Left renal cortex interstitium (tissue), 4 donors: ENCODE data around the gene CES2. TPM values are rescaled to one million over a fixed set of nuclear protein-coding genes. Genes with fewer than 3 reads are reported as not detected.
"Not testable (repeated sequence)": the region's sequence is repeated elsewhere in the genome, so short reads cannot be mapped to it uniquely, and the experiment has no call there.

Experiments used
- DNase-seq, 4 donors: peaks; one replicate each; pipeline ENCODE4 v3.0.0-alpha.2; 2013; ENCODE audit warnings: low read depth in 4 of 4, low spot score in 2 of 4, missing footprints in 1 of 4
- polyA plus RNA-seq, 4 donors: library from polyadenylated mRNA; unstranded; fragments of 120-200 nt; gene quantifications; one replicate each; pipeline ENCODE4 v1.2.1, GENCODE V29; 2013; ENCODE audit not compliant: insufficient read length in 4 of 4

The CES2 gene, protein sequence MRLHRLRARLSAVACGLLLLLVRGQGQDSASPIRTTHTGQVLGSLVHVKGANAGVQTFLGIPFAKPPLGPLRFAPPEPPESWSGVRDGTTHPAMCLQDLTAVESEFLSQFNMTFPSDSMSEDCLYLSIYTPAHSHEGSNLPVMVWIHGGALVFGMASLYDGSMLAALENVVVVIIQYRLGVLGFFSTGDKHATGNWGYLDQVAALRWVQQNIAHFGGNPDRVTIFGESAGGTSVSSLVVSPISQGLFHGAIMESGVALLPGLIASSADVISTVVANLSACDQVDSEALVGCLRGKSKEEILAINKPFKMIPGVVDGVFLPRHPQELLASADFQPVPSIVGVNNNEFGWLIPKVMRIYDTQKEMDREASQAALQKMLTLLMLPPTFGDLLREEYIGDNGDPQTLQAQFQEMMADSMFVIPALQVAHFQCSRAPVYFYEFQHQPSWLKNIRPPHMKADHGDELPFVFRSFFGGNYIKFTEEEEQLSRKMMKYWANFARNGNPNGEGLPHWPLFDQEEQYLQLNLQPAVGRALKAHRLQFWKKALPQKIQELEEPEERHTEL
- 10 to 100 TPM; 40.3 to 49.6 (median 45.3) TPM for polyA plus RNA-seq

DNA sequence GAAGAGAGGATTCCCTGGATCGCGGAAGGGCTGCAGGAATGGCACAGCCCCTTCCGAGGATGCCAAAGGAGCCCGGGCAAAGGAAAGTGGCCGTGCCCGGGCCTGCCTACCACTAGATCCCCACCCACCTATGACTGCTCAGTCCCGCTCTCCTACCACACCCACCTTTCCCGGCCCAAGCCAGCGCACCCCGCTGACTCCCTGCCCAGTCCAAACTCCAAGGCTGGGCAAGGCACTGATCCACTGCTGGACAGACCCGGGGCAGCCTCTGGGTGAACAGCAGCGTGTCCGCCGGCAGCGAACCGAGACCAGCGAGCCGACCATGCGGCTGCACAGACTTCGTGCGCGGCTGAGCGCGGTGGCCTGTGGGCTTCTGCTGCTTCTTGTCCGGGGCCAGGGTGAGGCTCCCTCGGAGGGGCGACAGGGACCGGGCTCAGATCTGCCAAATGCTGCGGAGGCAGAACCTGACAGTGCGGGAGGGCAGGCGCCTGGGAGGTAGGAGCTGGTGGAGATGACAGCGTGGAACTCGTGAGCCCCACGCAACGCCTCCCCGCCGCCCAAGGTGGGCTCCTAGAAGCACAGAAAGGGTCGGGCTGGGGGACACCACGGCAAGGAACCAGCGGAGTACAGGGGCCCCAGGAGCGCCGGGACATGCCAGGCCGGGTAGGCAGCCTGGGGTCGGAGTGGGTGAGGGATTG lies at the start of gene CES2:
Gene CES2, plus strand, starts transcription at position 203 of the 698 bp plus-strand sequence. Its CDS starts 120 bp downstream, at position 323.
- DNase-seq, result no peak

DNA sequence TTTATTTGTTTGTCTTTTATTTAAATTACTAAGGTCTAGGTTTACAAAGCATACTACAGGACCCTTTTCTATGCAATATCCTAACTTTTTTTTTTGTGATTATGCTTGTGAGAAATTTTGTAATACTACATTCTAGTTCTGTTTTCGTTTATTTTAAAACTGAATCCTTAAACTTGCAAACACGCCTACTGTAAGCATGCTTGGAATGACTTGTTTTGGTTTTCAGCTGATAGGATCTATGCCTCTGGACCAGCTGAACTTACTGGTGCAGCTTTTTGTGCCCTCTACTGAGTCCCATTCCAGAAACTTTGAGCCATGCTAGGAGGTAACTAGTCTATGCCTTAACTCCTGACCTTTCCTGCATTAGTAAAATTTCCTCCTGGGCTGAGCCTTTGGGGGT lies 49.0 kb upstream of the CES2 start:
- no peak for DNase-seq

DNA sequence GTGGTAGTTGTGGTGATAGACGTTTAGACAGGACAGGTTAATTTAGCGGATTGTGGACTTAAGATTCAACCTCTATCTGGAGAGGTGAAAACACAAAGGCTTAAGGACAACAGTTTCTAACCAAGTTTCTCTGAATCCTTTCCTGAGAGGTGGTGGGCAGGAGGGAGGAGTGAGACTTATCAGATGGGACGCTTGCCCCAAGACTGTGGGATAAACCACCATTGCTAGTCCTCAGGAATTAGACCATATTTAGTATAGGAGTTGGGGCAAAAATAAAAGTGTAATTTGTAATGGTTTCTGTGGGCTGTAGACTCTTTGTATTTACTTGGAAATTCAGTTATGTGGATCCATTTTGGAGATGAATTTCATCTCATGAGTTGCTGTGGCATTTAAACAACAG lies 48.4 kb upstream of the CES2 start:
- DNase-seq, result no peak

DNA sequence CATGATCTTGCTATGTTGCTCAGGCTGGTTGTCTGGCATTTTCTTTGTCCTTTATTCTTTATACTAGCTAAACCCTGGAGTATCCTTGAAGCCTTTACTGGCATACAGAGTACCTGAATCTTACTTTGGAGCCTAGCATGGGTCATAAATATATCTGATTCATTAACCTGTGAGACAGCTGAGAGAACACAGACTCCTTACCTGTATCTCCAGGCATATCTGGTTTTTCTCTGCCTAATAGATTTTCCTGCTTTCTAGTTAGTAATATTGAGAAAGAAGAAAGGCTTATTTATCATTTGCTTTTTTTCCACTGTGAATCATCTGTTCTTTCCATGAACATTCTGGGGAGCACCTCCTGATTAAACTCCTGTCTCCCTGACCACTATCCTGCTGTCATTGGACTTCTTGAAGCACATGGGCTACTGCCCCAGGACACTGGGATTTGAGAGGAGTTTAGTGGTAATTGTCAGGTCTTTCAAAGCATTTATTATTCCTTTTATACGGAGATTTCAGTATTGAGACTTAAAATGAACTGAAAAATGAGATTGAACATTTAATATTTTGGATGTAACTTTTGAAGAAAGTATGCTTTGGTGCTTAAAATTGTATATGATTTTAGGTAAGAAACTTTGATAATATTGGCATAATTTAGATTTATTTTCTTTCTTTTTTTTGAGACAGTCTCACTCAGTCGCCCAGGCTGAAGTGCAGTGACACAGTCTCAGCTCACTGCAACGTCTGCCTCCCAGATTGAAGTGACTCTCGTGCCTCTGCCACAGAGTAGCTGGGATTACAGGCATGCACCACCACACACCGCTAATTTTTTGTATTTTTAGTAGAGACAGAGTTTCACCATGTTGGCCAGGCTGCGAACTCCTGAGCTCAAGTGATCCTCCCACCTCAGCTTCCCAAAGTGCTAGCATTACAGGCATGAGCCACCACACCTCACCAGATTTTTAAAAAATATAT lies 46.4 kb upstream of the CES2 start:
- DNase-seq, result no peak

DNA sequence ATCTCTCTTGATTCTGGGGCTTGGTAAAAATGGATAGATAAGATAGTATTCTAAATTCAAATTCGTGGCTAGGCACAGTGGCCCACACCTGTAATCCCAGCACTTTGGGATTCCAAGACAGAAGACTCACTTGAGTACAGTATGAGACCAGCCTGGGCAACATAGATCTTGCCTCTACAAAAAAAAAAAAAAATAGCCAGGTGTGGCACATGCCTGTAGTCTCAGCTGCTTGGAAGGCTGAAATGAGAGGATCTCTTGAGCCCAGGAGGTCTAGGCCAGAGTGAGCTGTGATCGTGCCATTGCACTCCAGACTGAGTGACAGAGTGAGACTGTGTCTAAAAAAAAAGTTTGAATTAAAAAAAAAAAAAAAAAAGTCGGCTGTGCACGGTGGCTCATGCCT lies 45.7 kb upstream of the CES2 start:
- DNase-seq, result no peak

DNA sequence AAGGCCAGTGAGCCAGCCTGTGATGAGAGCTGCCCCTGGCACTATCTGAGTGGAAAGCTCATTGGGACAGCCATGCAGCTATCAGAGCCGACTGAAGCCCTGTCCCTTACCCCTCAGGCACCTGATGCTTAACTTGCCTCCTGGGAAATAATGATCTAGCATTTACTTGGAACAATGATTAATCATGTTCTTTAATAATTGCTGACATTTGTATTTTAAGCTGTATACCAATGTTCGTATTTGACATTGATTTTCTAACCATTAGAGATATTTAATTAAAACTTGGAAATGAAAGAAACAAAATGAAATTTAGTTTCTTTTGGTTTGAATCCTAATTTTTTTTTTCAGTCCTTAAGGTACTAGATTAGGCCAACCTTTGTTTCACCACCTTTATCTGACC lies 44.5 kb upstream of the CES2 start:
- no peak for DNase-seq

DNA sequence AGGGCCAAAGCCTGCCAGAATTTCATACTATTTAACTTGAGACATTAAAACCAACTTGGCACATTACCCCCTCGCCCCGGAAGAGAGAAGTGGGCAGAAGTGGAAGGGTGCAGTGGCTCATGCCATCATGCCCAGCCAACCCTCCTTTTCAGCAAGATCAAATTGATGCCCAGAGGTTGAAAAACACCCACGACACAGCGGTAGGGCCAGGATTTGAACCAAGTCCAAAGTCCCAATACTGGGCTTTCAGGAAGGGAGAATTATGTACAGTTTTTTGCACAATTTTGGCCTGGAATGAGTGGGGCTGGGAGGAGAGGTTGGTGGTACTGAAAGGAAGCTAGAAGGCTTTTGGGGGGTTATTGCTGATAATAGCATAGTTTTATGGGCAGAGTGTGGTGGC lies 44.0 kb upstream of the CES2 start:
- no peak for DNase-seq

DNA sequence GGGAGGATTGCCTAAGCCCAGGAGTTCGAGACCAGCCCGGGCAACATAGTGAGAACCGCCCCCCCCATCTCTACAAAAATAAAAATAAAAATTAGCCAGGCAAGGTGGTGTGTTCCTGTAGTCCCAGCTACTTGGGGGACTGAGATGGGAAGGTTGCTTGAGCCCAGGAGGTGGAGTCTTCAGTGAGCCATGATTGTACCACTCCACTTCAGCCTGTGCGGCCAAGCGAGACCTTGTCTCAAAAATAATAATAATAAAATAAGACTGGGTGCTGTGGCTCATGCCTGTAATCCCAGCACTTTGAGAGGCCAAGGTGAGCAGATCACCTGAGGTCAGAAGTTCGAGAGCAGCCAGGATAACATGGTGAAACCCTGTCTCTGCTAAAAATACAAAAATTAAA lies 43.5 kb upstream of the CES2 start:
- no peak for DNase-seq

DNA sequence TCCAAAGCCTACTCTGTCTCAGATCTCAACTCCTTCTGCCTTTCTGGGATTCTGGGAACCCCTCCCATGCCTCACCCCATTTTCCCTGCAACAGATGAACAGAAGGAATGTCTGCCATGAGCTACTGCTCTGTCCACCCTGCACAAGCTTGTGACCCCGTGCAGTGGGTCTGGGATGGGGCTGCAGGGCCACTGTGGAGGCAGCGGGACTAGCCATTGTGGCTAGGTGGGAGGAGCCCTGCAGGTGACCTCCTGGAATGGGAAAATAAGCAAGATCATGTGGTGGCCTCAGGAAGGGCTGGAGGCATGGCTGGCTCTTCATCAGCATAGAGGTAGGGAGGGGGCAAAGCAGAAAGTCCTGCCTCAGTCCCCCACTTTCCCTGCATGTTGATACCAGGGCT lies 41.3 kb upstream of the CES2 start:
- no peak for DNase-seq

DNA sequence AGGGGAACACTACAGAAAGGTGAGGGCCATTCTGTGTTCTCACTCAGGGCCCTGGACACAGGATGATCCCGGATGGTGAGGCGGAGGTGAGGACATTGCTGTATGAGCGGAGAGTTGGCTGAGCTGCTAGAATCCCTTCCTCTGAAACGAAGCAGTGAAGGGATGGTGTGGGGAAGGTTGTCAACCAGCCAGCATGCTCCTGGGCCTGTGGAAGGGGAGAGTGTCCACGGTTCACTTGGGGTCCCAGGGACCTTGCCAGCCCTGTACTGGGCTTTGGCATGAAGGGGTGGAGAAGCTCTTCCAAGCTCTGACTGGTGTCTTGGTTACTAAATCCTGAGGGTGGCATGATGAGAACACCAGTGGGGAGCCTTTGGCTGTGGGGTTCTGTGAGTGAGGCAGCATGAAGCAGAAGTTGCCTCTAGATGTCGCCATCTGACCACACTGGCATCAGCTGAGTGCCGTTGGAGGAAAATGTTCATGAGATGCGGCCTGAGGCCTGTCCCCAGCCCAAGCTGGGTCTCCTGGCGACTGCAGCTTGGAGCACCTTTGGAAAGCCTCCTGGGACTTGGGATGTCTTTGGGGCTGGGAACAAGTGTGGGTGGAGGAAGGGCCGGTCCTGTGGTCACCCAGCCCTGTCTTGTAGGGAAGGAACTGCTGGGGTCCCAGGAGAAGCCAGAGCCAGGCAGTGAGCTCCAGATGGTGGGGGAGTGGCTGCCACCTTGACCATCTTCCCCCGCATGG lies 40.2 kb upstream of the CES2 start:
- no peak for DNase-seq

DNA sequence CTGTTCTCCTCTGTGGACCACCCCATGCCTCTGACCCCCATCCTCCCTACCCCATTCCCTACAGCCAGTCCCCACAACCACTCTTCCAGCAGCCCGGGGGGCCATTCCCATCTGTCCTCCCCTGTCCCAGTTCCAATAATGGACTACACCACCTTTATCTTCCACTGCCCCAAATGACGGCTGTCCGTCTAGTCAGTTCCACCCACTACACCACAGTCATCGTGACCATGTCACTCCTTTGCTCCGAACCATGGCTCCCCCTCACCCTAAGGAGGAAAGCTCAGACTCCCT lies 39.7 kb upstream of the CES2 start:
- DNase-seq, result no peak

DNA sequence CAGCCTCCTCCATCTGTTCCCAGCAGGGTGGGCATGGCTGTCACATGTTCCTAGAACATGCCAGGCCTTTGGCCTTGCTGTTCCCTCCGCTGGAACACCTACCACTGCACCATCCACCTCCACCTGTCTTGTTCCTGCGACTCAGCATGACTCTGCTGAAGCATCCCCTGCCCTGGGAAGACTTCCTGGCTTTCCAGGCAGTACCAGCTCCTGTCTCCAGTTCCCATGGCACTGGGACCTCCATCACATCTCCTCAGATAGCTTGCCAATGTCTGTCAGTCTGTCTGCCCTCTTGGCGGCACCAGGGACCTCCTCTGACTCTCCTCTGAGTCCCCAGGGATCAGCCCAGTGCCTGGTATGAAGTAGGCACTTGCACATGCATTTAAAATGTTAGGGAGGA lies 39.3 kb upstream of the CES2 start:
- DNase-seq, result no peak

DNA sequence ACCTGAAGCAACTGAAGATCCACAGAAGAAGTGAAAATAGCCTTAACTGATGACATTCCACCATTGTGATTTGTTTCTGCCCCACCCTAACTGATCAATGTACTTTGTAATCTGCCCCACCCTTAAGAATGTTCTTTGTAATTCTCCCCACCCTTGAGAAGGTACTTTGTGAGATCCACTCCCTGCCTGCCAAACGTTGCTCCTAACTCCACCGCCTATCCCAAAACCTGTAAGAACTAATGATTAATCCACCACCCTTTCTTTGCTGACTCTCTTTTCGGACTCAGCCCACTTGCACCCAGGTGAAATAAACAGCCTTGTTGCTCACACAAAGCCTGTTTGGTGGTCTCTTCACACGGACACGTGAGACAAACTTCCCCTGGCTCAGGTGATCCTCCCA lies 38.6 kb upstream of the CES2 start:
- not testable (repeated sequence) for DNase-seq

DNA sequence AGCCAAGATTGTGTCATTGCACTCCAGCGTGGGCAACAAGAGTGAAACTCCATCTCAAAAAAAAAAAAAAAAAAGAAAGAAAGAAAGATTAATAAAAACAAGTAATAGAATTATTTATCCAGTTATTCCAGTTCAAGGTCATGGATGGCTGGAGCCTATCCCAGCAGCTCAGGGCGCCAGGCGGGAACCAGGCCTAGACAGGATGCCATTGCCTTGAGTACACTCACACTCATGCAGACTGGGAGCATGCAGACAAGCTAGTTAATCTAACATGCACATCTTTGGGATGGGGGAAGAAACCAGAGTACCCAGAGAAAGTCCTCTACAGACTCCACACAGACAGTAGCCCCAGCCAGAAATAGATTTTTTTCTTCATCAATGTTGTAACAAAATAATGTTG lies 37.1 kb upstream of the CES2 start:
- no peak for DNase-seq

DNA sequence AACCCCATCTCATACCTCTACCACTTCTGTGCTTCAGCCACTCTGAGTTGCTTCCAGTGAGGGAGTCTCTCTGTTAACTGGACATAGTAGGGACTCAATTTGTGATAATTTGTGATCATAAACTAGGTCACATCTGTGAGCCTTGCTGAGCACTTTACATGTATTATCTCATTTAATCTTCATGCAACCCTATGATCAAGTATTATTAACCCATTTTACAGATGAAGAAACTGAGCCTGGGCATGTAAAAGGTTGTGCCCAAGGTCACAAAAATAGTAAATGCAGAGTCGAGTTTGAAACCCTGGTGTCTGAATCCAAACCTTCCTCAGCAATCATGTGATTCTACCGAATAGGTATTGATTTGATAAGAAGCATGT lies 36.4 kb upstream of the CES2 start:
- DNase-seq, result no peak

DNA sequence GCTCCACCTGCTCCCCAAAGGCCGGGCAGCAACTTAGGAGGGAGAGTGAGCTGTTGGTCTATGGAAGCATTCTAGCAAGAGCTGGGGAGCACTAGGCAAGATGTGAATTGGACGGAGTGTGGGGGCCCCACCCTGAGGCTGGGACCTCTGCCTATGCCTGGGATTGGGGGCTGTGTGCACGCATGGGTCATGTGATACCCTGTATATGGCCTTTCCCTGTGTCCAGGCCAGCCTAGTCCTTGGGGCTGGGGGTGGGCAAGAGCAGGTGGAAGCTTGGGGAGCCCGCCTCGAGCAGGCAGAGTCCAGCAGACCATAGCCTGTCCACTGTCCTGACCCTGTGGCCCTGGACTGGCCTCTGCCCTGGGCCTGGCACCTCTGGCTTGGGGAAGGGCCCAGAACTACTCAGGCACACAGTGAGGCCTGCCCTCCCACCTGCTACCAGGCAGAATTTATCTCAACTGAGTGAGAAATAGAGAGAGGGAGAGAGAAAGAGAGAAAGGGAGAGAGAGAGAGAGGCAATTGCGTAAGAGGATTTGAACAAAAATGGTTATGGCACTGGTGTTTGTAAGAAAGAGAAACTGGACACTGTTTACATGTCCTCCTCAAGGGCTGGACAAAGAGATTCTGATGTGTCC lies 35.9 kb upstream of the CES2 start:
- DNase-seq, result no peak

DNA sequence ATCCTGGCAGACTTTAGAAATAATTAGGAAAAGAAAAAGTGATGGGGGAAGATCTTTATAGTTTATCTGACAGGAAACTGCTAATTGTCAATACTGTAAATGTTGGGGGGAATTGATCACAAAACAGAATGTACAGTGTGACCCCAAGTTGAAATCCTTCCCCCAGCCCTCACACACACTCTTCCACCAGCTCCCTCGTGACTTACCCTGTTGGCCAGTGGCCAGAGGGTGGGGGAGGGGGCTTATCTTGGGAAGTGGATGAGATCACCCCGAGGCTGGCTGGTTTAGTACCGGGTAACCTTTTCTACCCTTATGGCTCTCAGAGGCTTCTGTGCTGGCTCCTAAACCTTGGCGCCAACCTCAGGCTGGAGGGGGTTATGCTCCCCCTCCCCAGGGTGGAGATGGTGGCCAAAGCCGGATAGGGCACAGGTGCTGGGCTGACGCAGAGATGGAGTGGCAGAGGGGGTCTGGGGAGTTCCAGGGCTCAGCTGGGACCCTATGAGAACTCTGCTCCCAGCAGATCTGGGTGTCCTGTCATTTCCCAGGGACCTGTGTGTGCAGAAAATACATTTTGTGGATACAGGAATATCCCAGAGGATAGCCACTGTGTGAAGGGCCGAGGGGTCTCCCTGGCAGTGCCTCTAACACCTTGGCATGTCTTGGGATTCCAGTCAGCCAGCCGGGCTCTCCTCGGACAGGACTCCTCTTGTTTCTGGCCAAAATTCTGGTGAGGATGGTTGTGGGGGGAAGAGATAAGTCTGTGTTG lies 35.2 kb upstream of the CES2 start:
- DNase-seq, result peak in 3 of 4 donors; percentile 64 to 83 (median 65)

DNA sequence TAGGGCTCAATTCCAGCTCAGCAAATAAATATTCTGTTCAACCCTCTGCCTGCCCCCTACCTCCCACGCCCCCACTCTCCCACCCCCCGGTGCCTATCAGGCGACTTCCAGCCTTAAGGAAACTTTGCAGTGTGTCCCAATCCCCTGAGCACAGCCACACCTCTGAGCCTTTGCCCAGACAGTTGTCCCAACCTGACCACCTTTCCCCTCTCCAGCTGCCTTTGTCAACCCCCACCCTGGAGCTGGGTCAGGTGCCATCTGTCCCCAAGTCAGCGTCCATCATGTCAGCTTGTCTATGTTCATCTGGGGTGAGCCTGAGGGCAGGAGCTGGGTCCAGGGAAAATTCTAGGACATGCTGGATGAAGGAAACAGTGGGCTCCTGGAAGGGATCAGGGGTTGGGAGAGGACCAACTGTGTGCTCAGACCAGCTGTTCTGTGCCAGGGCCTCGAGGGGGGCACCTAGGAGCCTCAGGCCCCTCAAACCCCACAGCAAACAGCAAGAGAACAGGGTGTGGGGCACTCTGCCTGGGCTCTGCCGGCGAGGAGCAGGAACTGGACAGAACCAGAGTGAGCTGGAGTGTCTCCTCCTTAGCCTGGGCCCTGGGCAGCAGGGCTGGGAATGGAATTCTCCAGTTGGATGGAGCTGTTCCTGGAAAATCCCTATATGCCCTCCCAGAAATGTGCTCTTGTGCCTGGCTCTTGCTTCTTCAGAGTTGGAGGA lies 34.4 kb upstream of the CES2 start:
- no peak for DNase-seq
